SH-SY5Y (cell line): ENCODE results near the gene TBRG1.

Experiments
- GATA2 ChIP-seq: IDR thresholded peaks from 2 replicates; pipeline ENCODE4 v1.6.1; 2011; ENCODE audit warnings: mild to moderate bottlenecking, low read depth, low read length
- GATA3 ChIP-seq: IDR thresholded peaks from 2 replicates; pipeline ENCODE4 v1.6.1; 2011; ENCODE audit warnings: low read depth, mild to moderate bottlenecking, low read length, moderate library complexity

- TF ChIP-seq GATA2, result no peak
- TF ChIP-seq GATA3, result no peak
These were observed 20.0 kb downstream of the TBRG1 start for GRCh38 chr11:124642628-124643027.
